H1 (cell line): ENCODE results near the gene GAN. TPM values are rescaled to one million over a fixed set of nuclear protein-coding genes. Genes with fewer than 3 reads are reported as not detected.

Experiments used
- CTCF ChIA-PET: fragments of 300-600 bp; sonication (Branson Sonifier 250); formaldehyde crosslinking; loops from one replicate; lab custom pipeline; 2021; ENCODE audit not compliant: partially characterized antibody; lab: Charles Lee
- POLR2A ChIA-PET: fragments of 300-600 bp; sonication (Branson Sonifier 250); formaldehyde crosslinking; loops from one replicate; lab custom pipeline; 2021; ENCODE audit warnings: inconsistent platforms; ENCODE audit not compliant: partially characterized antibody; lab: Charles Lee
- DNase-seq, 2 experiments: peaks; one replicate each; pipeline versions ENCODE4 v3.0.0 to v3.0.0-alpha.2; 2010 to 2022; ENCODE audit warnings: low spot score in 2 of 2, low read depth in 1 of 2, mixed read lengths in 1 of 2
- FAIRE-seq: peaks from 2 replicates; lab custom pipeline; 2011; peaks lifted over from hg19 to GRCh38; lab: Jason Lieb, UNC
- H2AFZ ChIP-seq: 2 replicates; pipeline ENCODE4 v1.8.1; 2012; ENCODE audit warnings: low read length, inconsistent platforms
- H2AK5ac ChIP-seq: 2 replicates; pipeline ENCODE4 v1.6.1; 2013; ENCODE audit warnings: low read depth, low read length
- H2BK120ac ChIP-seq: replicated peaks from 2 replicates; pipeline ENCODE3; 2013; ENCODE audit warnings: low read depth, low read length, inconsistent platforms
- H2BK12ac ChIP-seq: 2 replicates; pipeline ENCODE4 v1.6.1; 2013; ENCODE audit warnings: low read depth, low read length
- H2BK15ac ChIP-seq: 2 replicates; pipeline ENCODE4 v1.6.1; 2013; ENCODE audit warnings: low read length
- H2BK20ac ChIP-seq: 2 replicates; pipeline ENCODE4 v1.6.1; 2013; ENCODE audit warnings: low read length
- H2BK5ac ChIP-seq: 2 replicates; pipeline ENCODE4 v1.6.1; 2013; ENCODE audit warnings: low read depth, low read length
- H3K14ac ChIP-seq: 2 replicates; pipeline ENCODE4 v1.6.1; 2013; ENCODE audit warnings: inconsistent platforms; ENCODE audit not compliant: insufficient read length
- H3K18ac ChIP-seq: 2 replicates; pipeline ENCODE4 v1.6.1; 2013; ENCODE audit warnings: low read length; ENCODE audit errors: extremely low read depth
- H3K23ac ChIP-seq: 2 replicates; pipeline ENCODE4 v1.6.1; 2013; ENCODE audit warnings: inconsistent platforms; ENCODE audit not compliant: insufficient read length
- H3K23me2 ChIP-seq: 2 replicates; pipeline ENCODE4 v1.6.1; 2013; ENCODE audit warnings: low read depth, low read length
- H3K27ac ChIP-seq: 2 replicates; pipeline ENCODE4 v1.6.1; 2011; ENCODE audit warnings: low read depth, low read length, inconsistent platforms
- H3K27me3 ChIP-seq, 4 experiments: replicated peaks in 1 of 4; 1 replicate in 1 of 4; 2 replicates in 3 of 4; pipeline versions ENCODE4 v1.6.1 to v1.8.1; 2011 to 2013; ENCODE audit warnings: low read length in 3 of 4, mild to moderate bottlenecking in 3 of 4, inconsistent platforms in 2 of 4, mixed read lengths in 2 of 4, moderate library complexity in 1 of 4; ENCODE audit not compliant: control insufficient read depth in 3 of 4, insufficient read depth in 3 of 4; ENCODE audit errors: extremely low read depth in 1 of 4
- H3K36me3 ChIP-seq, 4 experiments: 2 replicates each; pipeline versions ENCODE4 v1.6.1 to v1.8.1; 2011 to 2013; ENCODE audit warnings: mild to moderate bottlenecking in 4 of 4, low read length in 3 of 4, moderate library complexity in 2 of 4, control low read depth in 1 of 4, inconsistent platforms in 1 of 4; ENCODE audit not compliant: insufficient read depth in 4 of 4, control insufficient read depth in 2 of 4
- H3K4ac ChIP-seq: replicated peaks from 2 replicates; pipeline ENCODE3; 2013; ENCODE audit warnings: low read length, low read depth, mixed read lengths, inconsistent platforms; ENCODE audit not compliant: insufficient read length
- H3K4me1 ChIP-seq, 4 experiments: replicated peaks in 1 of 4; 1 replicate in 1 of 4; 2 replicates in 3 of 4; pipeline versions ENCODE4 v1.6.1 to v1.8.1; 2011 to 2013; ENCODE audit warnings: low read length in 3 of 4, inconsistent platforms in 2 of 4, mixed read lengths in 1 of 4; ENCODE audit not compliant: insufficient read depth in 4 of 4, control insufficient read depth in 3 of 4
- H3K4me2 ChIP-seq, 2 experiments: 2 replicates each; pipeline versions ENCODE4 v1.6.1 to v1.8.1; 2011 to 2013; ENCODE audit warnings: low read depth in 2 of 2, low read length in 2 of 2, control low read depth in 1 of 2, inconsistent platforms in 1 of 2, mild to moderate bottlenecking in 1 of 2; ENCODE audit not compliant: insufficient read depth in 1 of 2
- H3K4me3 ChIP-seq, 4 experiments: fragments of 200-600, 300-600 bp in 1 of 4; sonication (generic), shearing (Covaris generic), sonication (Bioruptor Twin) in 1 of 4; 2 replicates each; pipeline versions ENCODE4 v1.5.1 to v1.8.1; 2011 to 2016; ENCODE audit warnings: low read length in 4 of 4, low read depth in 3 of 4, control low read depth in 2 of 4, inconsistent platforms in 2 of 4, mild to moderate bottlenecking in 2 of 4, mixed read lengths in 1 of 4, moderate library complexity in 1 of 4; ENCODE audit not compliant: insufficient read depth in 2 of 4; ENCODE audit errors: extremely low read depth in 1 of 4
- H3K56ac ChIP-seq: replicated peaks from 2 replicates; pipeline ENCODE3; 2013; ENCODE audit warnings: low read depth, mild to moderate bottlenecking, mixed read lengths, low read length, inconsistent platforms; ENCODE audit not compliant: insufficient read length
- H3K79me1 ChIP-seq: 2 replicates; pipeline ENCODE4 v1.6.1; 2013; ENCODE audit warnings: low read depth, low read length, control low read depth
- H3K79me2 ChIP-seq, 2 experiments: 2 replicates each; pipeline versions ENCODE4 v1.6.1 to v1.8.1; 2012 to 2013; ENCODE audit warnings: low read length in 2 of 2, mild to moderate bottlenecking in 2 of 2, inconsistent platforms in 1 of 2; ENCODE audit not compliant: insufficient read depth in 2 of 2, control insufficient read depth in 1 of 2
- H3K9ac ChIP-seq, 4 experiments: replicated peaks in 1 of 4; 1 replicate in 1 of 4; 2 replicates in 3 of 4; pipeline versions ENCODE4 v1.6.1 to v1.8.1; 2011 to 2013; ENCODE audit warnings: low read depth in 3 of 4, low read length in 3 of 4, control low read depth in 2 of 4, mild to moderate bottlenecking in 2 of 4, moderate library complexity in 2 of 4, inconsistent platforms in 1 of 4; ENCODE audit errors: extremely low read depth in 1 of 4
- H3K9me3 ChIP-seq, 2 experiments: 2 replicates each; pipeline versions ENCODE4 v1.6.1 to v1.8.1; 2012 to 2013; ENCODE audit warnings: mild to moderate bottlenecking in 2 of 2, moderate library complexity in 2 of 2, control low read depth in 1 of 2, inconsistent platforms in 1 of 2, low read depth in 1 of 2, low read length in 1 of 2, mixed read lengths in 1 of 2; ENCODE audit not compliant: insufficient read depth in 2 of 2
- H4K20me1 ChIP-seq, 2 experiments: replicated peaks in 1 of 2; 2 replicates each; pipeline versions ENCODE3 to v1.8.1; 2011 to 2013; ENCODE audit warnings: inconsistent platforms in 2 of 2, low read length in 2 of 2, mild to moderate bottlenecking in 1 of 2; ENCODE audit not compliant: insufficient read depth in 2 of 2, control insufficient read depth in 1 of 2
- H4K5ac ChIP-seq: 2 replicates; pipeline ENCODE4 v1.6.1; 2013; ENCODE audit warnings: low read length, low read depth, mixed read lengths, inconsistent platforms; ENCODE audit not compliant: insufficient read length
- H4K8ac ChIP-seq: 2 replicates; pipeline ENCODE4 v1.8.0; 2013; ENCODE audit warnings: mild to moderate bottlenecking, moderate library complexity, low read length, inconsistent platforms; ENCODE audit not compliant: insufficient read depth; ENCODE audit errors: extremely low read depth
- H4K91ac ChIP-seq: replicated peaks from 2 replicates; pipeline ENCODE3; 2013; ENCODE audit warnings: low read length, mixed read lengths, inconsistent platforms; ENCODE audit not compliant: insufficient read length
- CEBPB ChIP-seq: IDR thresholded peaks from 2 replicates; pipeline ENCODE4 v1.6.1; 2012; ENCODE audit warnings: low read depth, low read length
- JUN ChIP-seq: IDR thresholded peaks from 2 replicates; pipeline ENCODE4 v1.6.1; 2011; ENCODE audit warnings: low read depth, mild to moderate bottlenecking, improper control_type of control experiment, low read length
- PHF8 ChIP-seq: fragments of 200-600 bp; sonication (generic); conservative IDR thresholded peaks from 2 replicates; pipeline ENCODE4 v1.7.1; 2012; ENCODE audit warnings: low read depth, mild to moderate bottlenecking, inconsistent platforms, low read length, moderate library complexity
- POLR2AphosphoS5 ChIP-seq: IDR thresholded peaks from 2 replicates; pipeline ENCODE4 v1.6.1; 2011; ENCODE audit warnings: low read depth, low read length
- SIRT6 ChIP-seq: IDR thresholded peaks from one replicate; pipeline ENCODE4 v1.7.1; 2012; ENCODE audit warnings: low read length, inconsistent platforms
- TBP ChIP-seq: IDR thresholded peaks from 2 replicates; pipeline ENCODE4 v1.6.1; 2011; ENCODE audit warnings: low read depth, low read length, improper control_type of control experiment
- WGBS, 2 experiments: shearing (Covaris generic) in 1 of 2; methylation state at CpG; one replicate each; pipeline versions ENCODE4 v1.1.6 to v1.1.7; 2013 to 2015; ENCODE audit warnings: low lambda C conversion rate in 2 of 2, mixed read lengths in 2 of 2, inconsistent platforms in 1 of 2, low coverage in 1 of 2, missing lambda C conversion rate in 1 of 2; ENCODE audit not compliant: insufficient replicate concordance in 2 of 2, insufficient coverage in 1 of 2, insufficient read length in 1 of 2; ENCODE audit errors: extremely low coverage in 1 of 2, missing lambda C conversion rate in 1 of 2; 5-methylcytosine and 5-hydroxymethylcytosine counted together
- polyA plus RNA-seq, 7 experiments: library from polyadenylated mRNA; depleted of rRNA in 3 of 7; stranded (reverse) in 5 of 7; unstranded in 2 of 7; fragments of >200 nt in 5 of 7; fragments of 200-250 nt in 2 of 7; gene quantifications; 1 replicate in 5 of 7; 2 replicates in 1 of 7; 4 replicates in 1 of 7; pipeline versions ENCODE4 v1.2.1 to v1.2.3, GENCODE V29; 2011 to 2013; ENCODE audit warnings: missing spikeins in 2 of 7, mixed read lengths in 2 of 7
- total RNA-seq: library from RNA; stranded (reverse); fragmentation: NEBNext Ultra II Directional; extraction: Animal tissue kit (Norgen Biotek cat#: 25700); gene quantifications from 2 replicates; pipeline ENCODE4 v1.2.1, GENCODE V29; 2021

GAN gene
- total and polyA plus RNA-seq, 2 of the 8 experiments (the other 6 are each of a cell fraction or from before 2014, with no cell fraction given), result 4.5 to 23.9 TPM

DNA sequence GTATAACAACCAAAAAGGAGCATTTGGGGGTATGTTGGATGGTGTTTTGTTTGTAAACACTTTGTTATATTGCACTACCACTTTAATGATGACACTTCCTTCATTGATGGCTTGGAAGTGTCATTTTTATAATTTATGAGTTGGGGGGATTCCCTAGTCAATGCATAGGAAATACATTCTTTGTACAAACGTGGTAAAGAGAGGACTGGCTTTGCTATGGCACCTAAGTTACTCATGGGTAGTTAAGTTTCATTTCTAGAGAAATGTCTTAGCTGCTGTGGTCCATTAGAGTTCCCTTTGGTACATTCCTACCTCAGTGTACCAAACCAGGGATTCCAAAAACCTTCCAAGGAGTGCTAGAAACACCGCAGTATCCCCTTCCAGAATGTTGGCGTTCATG, 66.2 kb downstream of the GAN start:
- TF ChIP-seq TBP (no peak), CEBPB (no peak), SIRT6 (no peak), POLR2AphosphoS5 (no peak), JUN (no peak), PHF8 (no peak)
- Histone ChIP-seq H3K23ac (no peak overlapping the region), H3K4me1 (peaks cover 0 to 6% (median 2%) of the 10 kb centered on the region in 4 experiments; a peak in 3 of 7 replicates), H2BK12ac (no peak overlapping the region), H4K5ac (no peak overlapping the region), H3K79me1 (0 out of 2 replicates have a peak, but pooled peaks cover 2% of the 10 kb centered on the region), H3K27me3 (no peaks in the 10 kb centered on the region), H2AK5ac (no peak overlapping the region), H3K4me2 (no peak overlapping the region), H3K27ac (no peak overlapping the region), H3K56ac (no peak overlapping the region), H3K9me3 (no peaks in the 10 kb centered on the region; a peak in 1 of 4 replicates), H3K14ac (no peak overlapping the region), H3K36me3 (peaks cover 0 to 12% (median 0%) of the 10 kb centered on the region in 4 experiments; a peak in 4 of 8 replicates), H2BK5ac (no peak overlapping the region), H3K23me2 (no peaks in the 10 kb centered on the region), H3K79me2 (no peaks in the 10 kb centered on the region), H2BK120ac (no peak overlapping the region), H2BK20ac (no peak overlapping the region), H4K91ac (no peak overlapping the region), H3K4ac (no peak overlapping the region), H4K20me1 (peaks cover 0 to 2% of the 10 kb centered on the region in 2 experiments), H3K9ac (no peak overlapping the region), H3K4me3 (no peak overlapping the region), H2BK15ac (no peak overlapping the region), H2AFZ (no peak overlapping the region), H3K18ac (no peak overlapping the region), H4K8ac (no peak overlapping the region)
- CTCF ChIA-PET, result interaction anchor here (0.9 to 2.0 kb wide), 4 partner anchors 10 to 316 kb away, joined by 3 to 12 read pairs (median 4); no protein-coding TSS in a partner anchor
- POLR2A ChIA-PET, result interaction anchor here (1.2 kb wide), 1 partner anchor 12 kb away, joined by 4 read pairs; no protein-coding TSS in a partner anchor
- FAIRE-seq, result no peak
- no peak for DNase-seq
- 84% methylated on average over 3 of the region's 3 CpGs; no CpG with 5 or more reads in 1 of the 2 experiments for WGBS, 2 experiments
